ENCODE results near the gene AP3B2.

Gene AP3B2

DNA sequence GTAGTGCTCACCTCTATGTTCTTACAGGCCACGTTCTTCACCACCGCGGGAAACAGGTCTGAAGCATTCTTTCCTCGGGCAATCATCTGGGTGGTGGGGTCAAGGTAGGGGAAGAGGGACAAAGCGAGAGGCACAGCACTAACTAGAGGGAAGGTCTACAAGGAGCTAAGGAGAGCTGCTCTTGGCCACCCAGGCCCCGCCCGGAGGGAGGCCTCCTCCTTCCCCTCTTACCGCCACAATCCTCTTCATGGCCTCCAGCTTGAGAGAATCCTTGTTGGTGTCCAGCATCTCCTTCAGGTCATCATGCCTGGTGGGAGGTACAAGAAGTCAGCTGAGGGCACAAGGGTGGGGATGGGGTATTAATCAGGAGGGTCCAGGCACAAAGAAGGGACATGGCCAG, 20.5 kb downstream of the AP3B2 start:
- no peak for DNase-seq

DNA sequence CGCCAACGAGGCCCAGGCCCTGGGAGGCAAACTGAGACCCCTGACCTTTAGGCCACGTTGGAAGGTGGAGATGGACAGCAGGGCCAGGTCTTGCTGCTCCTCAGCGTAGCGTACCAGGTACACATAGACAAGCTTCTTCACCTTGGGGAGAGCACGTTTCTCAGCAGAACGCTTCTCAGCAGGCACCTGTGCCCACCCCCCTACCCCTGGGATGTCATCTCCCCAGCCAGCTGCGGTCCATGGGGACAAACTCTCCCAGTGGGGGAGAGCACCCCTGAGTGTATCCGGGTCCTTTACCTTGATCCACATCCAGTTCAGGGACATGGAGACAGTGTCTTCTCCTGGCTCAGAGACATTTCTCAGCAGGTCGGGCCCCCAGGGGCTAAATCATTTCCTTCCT, 21.0 kb downstream of the AP3B2 start:
- no peak for DNase-seq

GRCh38 chr15:82681371-82681770, 28.3 kb downstream of the AP3B2 start:
- DNase-seq = no peak

DNA sequence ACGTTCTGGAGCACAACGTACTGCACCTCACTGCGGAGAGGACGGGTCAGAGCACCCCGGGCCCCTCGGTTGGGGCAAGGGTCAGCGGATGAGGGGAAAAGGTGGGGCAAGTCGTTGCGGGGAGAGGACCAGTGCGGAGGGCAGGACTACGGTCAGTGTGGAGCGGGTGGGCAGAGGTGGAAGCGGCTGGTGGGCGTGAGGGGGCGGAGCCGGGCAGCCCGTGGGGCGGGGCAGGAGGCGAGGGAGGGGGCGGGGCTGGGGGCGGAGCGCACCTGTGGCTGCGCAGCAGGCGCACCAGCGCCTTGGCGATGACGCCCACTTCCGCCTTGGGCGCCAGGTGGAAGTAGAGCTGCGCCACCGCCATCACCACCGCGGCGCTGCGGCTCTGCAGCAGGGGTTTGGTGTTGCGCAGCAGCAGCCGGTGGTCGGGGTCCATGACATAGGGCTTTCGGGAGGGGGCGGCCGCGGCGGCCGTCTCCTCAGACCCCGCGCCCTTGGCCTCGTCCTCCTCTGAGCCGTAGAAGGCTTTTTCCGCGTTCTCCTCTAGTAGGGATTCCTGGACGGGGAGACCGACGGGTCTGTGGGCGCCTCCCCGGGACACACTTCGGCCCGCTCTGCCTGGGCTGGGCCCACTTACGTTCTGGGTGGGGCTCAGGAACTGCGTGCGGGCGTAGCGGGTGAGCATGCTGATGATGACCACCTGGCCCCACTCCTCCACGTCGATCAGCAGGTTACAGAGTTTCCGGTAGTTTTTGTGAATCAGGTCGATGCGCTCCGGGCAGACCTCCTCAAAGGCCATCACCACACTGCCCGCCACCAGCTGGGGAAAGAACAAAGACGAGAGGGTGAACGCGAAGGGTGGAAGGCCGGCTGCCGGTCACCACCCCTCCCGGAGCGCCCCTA, 29.2 kb downstream of the AP3B2 start:
- peak; percentile 77 for DNase-seq

- DNase-seq = no peak
Measured at GRCh38 chr15:82679626-82680199, 30.0 kb downstream of the AP3B2 start.

DNA sequence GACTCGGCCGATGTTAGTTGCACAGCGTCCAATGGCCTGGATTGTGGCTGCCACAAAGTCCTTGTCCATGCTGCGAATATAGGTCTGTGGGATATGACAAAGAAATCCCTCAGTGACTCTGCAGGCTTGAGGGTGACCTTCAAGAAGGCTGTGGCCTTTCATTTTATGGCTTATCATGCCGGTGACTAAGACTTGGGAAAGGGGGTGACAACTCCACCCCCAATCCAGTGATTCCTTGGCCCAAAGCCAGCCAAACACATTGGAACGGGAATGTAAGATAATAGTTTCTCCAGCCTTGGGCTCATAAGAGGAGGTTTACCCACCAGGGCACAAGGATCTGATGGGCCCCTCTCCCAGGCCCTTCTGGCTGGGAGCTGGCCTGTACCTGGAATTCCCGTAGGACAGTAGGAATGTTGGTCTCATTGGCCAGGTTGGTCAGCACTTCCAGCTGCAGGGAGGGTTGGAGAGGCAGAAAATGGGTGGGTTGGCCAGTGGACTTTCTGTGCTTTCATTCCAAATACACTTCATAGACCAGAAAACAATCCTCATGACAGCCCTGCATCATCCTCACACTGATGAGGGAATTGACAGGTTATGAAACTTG, 31.9 kb downstream of the AP3B2 start:
- DNase-seq = no peak

DNA sequence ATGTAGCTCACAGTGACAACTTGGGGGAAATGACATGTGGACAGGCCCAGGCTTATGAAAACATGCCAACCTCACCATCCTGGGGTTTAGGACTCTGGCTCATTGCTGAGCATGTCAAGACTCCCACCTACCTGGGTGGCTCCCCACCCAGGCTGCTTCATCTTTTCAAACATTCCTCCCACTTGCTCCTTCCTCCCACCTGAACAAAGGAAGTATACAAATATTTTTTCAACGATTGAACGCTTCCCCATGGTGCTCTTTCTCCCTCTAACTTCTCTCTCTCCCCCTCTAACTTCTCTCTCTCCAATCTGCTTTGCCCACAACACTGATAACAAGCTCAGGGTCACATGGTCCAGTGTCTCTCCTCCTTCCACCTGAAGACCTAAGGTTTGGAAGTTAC, 34.8 kb downstream of the AP3B2 start:
- no peak for DNase-seq

GRCh38 chr15:82670699-82671098, 39.0 kb downstream of the AP3B2 start:
- no peak for DNase-seq

GRCh38 chr15:82666606-82667005, 43.1 kb downstream of the AP3B2 start:
- DNase-seq = no peak

DNA sequence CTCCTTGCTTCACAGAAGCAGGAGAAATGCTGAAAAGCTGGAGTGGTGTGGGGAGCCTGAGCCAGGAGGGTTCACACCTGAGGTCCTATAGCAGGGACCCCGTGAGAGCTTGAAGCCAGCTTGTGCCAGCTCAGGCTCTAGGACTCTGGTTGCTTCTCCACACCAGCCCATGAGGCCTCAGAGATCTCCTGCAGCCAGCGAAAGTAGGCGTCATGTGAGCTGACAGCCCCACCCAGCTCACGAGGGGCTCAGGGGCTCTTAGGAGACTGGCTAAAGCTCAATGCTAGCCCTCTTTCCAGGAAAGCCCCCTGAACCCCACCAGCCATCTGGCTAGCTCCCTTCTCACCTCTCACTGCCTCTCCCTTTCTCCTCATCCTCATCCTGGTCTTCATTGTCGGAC, 45.7 kb downstream of the AP3B2 start:
- DNase-seq = no peak

DNA sequence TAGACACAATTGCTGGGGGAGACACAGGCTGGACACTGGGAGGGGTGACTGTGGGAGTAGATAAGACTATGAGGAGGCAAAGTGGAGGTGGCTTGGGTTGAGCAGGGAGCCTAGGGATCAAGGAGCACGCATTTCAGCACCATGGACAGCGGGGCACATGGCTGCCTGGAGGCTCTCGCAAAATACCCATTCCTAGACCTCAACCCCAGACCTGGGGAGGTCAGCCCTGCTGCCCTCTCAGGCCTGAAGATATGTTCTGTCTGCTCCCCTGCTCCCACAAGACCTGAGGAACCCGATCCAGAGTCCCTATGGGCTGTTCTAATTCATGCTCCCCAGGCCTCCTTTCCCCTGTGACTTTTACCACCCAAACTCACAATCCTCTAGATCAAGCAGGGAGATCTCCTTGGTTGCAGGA, 46.5 kb downstream of the AP3B2 start:
- DNase-seq = no peak

DNA sequence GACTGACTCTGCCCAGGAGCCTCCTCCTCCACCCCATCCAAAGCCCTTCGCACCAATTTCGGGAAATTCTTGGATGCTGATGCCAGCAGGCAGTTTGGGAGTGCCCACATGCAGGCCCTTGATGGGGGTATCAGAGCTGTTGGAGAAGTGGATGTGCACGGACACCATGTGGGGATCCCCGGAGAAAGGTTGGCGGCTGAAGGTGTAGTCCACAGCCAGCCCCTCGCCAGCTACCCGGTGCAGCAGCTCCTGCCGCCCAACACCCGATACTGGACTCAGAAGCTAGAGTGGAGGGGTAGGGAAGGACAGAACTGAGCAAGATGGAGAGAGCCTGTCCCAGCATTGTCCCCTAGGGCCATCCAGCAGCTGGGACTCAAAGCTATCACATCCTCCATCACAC, 47.0 kb downstream of the AP3B2 start:
- DNase-seq = no peak

- no peak for DNase-seq
Measured at GRCh38 chr15:82660378-82660777, 49.3 kb downstream of the AP3B2 start.

GRCh38 chr15:82656641-82657266, 52.9 kb downstream of the AP3B2 start:
- no peak for DNase-seq

DNA sequence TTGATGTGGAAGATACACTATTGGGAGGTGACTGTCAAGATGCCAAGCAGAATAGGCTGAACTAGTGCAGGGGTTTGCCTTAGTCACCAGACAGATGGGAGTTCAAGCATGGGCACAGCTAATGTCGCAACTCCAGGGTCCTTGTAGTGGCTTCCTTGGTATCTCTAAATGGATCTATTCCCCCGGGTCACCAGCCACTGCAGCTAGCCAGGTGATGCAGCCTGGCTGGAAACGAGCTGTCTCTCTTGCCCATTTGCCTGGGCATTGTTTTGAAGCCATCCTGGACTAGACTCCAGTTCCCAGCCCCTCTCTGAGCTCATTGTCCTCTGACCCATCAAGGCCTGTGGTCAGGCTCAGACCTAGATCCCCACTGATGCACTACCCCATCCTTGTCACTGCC, 54.1 kb downstream of the AP3B2 start:
- DNase-seq = no peak

- no peak for DNase-seq
Measured at GRCh38 chr15:82653483-82654168, 56.0 kb downstream of the AP3B2 start.

DNA sequence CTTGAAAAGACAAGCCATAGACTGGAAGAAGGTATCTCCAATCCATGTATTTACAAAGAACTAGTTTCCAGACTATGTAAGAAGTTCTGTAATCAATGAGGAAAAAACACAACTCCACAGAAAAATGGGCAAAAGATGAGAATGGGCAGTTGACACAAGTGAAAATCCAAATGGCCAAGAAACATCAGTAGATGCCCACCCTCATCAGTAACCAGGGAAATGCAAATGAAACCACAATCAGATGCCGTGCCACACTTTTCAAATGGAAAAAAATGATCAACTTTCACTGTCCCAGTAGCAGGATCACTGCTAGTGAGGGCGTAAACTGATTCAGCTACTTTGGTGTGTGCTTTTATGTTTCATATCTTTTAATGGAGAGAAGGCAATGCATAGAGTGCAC, 58.0 kb downstream of the AP3B2 start:
- no peak for DNase-seq

GRCh38 chr15:82650046-82650670, 59.5 kb downstream of the AP3B2 start:
- no peak for DNase-seq

DNA sequence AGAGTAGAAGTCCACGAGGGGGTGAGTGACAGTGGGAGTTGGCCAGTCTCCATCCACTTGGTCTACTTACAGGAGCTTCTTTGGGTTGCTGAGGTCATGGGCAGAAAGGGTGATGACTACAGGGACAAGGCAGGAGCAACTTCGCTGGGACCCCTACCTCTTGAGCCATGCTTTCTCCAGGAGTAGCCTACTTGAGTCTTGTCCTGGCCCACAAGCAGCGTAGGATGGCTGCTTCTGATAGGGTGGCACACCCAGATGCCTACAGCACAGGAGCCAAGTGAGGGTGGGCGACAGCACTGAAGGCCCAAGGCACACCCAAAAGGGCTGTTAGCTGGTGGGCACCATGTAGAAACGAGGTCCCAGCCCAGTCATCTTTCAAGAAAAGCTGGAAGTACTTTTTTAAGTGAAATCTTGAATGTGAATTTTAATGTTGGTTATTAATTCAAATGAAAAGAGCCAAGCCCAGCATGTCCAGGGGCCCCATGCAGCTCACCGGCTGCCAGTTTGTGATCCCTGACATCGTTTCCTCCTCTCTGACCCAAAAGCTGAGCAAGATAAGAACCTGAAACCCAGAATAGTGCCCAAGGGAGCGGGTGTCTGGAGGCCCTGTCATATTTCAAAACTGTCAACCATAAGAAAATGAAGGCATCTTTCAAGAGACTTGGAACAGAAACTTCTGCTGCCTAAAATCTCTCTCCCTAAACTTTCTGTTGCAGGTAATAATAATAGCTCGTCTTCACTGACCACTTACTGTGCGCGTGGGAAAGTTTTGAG, 60.3 kb downstream of the AP3B2 start:
- DNase-seq = no peak

DNA sequence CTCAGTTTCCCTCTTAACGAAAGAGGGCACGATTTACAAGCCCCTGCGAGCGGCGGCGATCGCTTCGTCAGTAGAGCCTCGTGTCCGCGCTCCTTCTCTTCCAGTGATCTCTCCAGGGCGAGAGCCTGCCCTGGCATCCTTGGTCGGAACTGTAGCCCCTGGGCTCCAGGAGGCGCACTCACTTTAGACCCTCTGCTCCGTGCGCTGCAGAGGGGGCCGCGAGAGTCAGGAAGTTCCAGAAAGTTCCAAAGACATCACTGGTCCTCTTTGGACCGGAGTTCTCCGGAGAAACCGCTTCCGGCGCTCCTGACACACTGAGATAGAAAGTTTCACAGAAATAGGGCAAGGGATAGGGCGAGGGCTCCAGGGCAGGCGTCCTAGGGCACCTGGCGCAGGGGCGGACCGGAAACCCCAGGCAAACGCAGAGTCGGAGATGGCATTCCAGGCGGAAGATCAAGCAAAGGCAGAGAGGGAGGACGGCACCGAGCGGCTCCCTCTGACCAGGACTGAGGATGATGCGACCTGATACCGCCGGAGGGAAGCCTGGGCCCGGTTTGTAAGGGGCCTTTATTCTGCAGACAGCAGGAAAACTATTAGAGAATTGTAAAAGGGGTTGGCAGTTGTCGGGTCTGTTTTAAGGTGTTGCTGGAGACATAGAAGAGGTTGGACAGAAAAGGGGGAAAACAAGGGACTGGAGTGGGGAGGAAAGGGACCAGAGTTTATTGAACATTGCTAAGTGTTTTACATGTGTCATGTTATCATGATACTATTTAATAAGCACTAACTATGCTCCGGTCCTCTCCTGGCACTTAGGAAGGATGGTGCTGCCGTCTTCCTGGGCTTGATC, 61.2 kb downstream of the AP3B2 start:
- DNase-seq = no peak

GRCh38 chr15:82647835-82648256, 61.8 kb downstream of the AP3B2 start:
- DNase-seq = peak; percentile 24

Measured in activated effector memory CD4-positive, alpha-beta T cell treated with Interleukin-2 at 50 U/mL for 16 hours (primary cell).